GM19351 (cell line): Measurements from ENCODE around the gene GINS2.

ENCODE experiments used
- ATAC-seq: cut with Tn5 transposase; IDR thresholded peaks from one replicate; pipeline ENCODE4 v1.9.1; 2021; ENCODE audit warnings: mild to moderate bottlenecking, moderate library complexity; ENCODE audit not compliant: unreplicated experiment

GINS2 gene

GRCh38 chr16:85641776-85642176 is 47.0 kb downstream of the GINS2 start:
- no peak for ATAC-seq

DNA sequence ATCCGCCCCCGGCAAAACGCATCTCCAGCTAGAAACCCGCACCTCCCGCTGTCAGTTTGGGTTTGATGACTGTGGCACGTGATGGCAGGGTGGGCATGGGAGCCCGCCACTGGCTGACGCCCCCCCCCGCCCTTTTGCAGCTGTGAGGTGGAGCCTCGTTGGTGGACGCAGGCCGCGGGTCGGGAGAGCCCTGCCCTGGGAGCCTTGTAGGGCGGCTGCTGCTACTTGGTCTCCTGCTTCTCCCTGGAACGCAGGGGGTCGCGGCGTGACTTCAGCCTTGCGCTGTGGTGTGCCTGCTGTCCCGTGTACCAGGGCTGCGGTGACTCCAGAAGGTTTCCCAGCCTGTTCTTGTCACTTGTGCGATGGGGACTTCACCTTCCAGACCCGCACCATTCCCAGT is 47.4 kb downstream of the GINS2 start:
- no peak for ATAC-seq

DNA sequence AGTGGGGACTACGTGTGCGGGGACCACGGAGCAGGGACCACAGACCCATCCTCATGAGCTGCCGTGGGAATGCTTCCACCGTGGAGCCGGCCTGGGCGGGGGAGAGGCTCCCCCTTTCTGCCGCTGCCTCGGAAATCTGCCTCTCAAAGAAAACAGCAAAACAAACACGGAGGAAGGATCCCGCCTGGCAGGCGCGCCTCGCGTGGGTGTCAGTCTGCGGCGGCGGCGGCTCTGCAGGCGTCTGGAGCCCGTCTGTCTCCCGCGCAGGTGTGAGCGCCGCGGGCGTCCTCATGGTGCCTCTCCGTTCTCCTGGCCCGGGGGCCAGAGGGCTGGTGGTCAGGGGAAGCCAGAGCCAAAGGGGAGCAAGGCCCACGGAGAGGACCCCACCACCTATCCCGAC is 48.2 kb downstream of the GINS2 start:
- no peak for ATAC-seq

- ATAC-seq = no peak
These were observed 48.5 kb downstream of the GINS2 start for GRCh38 chr16:85640254-85640558.

- ATAC-seq = no peak
These were observed 49.1 kb downstream of the GINS2 start for GRCh38 chr16:85639529-85640253.

GRCh38 chr16:85638695-85639409 is 49.9 kb downstream of the GINS2 start:
- ATAC-seq = no peak

DNA sequence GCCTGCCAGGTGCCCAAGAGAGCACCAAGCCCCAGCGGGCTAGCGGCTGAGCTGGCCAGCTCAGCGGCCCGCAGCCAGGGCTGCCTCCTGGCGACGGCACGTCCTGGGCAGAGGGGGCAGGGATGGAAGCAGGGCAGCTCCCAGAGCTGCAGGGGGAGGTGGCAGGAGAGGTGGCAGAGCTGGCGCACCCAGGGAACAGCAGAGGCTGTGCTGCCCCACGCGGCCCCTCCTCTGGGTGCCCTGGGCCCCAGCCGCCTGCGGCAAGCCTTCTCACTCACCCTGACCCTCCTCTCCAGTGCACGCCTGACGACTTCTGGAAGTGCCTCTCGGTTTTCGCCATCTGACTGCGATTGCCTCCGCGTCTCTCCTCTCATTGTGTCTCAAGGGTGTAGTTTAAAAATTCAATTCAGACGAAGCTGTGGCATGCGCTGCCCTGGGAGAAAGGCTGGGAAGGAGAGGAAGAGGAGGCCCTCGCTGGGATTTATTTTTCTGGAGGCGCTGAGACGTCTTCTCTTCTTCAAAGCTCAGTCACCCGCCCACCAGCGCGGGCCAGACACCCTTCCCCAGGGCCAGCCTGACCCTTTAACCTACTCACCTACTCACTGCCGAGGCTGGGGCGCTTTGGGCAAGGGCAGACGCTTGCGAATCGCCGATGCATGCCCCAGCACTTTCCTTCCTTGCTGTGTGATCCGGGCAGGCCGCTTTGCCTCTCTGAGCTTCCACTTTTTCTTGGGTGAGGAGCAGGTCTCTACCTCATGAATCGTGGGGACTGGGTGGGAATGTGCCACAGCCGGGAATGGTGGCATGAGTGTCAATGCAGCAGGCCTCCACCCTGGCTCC is 50.7 kb downstream of the GINS2 start:
- no peak for ATAC-seq

DNA sequence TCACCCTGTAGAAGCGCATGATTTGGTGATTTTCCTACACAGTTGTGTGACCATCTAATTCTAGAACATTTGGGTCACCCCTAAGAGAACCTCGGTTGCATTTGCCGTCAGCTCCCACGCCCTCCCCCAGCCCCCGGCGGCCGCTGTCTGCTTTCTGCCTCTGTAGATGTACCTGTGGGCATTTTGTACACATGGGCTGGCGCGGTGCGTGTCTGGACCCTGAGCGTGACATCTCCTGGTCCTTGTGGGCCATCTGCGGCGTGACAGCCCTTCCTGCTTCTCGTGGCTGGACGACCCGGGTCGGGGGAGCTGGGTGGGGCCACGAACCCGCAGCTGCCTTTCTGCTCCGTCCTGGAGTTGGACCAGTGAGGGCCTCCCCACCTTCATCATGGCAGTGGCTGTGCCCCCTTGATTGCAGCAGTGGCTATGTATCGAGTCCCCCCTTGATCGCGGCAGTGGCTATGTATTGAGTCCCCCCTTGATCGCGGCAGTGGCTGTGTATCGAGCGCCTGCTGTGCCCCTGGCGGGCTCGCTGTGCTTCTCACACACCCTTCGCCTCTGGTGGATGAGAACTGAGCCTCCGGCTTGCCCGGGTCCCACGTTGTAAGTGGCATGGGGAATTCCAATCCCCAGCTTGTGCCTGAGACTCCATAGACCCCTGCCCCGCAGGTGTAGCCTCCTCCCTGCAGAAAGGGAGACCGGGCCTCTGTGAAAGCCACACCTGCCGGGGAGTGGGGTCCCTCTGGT is 51.5 kb downstream of the GINS2 start:
- no peak for ATAC-seq

DNA sequence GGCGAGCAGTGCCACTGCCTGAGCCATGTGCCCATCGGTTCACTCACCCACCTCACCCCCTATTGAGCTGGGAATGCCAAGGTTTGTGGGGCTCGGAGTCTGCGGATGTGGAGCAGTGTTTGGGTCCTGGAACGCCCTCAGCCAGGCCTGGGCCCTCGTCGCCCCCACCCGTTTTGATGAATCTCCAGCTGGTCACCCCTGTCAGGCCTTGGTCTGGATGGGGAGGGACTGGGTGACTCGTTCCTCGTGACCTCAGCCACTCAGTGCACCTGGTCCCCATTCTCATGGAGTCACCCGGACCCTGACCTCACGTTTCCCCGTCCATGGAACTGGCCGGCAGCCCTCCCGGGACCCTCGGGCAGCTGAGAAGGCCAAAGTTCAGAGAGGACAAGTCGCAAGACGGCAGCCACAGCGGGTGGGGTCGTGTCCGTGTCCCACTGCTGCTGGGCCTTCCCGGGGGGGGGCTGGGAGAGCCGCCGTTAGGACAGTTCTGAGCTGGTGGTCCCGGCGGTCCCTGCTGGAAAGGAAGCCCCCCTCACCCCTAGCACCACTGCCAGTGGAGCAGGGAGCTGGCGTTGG is 52.4 kb downstream of the GINS2 start:
- no peak for ATAC-seq

- ATAC-seq = no peak
These were observed 53.1 kb downstream of the GINS2 start for GRCh38 chr16:85635545-85636140.

- ATAC-seq = no peak
These were observed 53.8 kb downstream of the GINS2 start for GRCh38 chr16:85634747-85635544.

DNA sequence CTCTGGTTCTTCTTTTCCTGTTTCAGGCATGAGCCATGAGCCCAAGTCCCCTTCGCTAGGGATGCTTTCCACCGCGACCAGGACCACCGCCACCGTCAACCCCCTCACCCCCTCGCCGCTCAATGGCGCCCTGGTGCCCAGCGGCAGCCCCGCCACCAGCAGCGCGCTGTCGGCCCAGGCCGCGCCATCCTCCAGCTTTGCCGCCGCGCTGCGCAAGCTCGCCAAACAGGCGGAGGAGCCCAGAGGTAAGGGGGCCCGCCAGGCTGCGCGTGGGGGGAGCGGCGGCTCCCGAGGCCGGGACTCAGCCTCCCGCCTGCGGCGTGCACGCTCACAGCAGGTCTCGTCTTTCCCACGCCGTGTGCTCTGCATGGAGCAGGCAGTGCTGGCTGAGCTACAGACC is 54.9 kb downstream of the GINS2 start:
- no peak for ATAC-seq

GRCh38 chr16:85633438-85633743 is 55.4 kb downstream of the GINS2 start:
- ATAC-seq = no peak

- no peak for ATAC-seq
These were observed 55.9 kb downstream of the GINS2 start for GRCh38 chr16:85632709-85633437.

- ATAC-seq = no peak
These were observed 56.9 kb downstream of the GINS2 start for GRCh38 chr16:85631802-85632393.

GRCh38 chr16:85631230-85631629 is 57.5 kb downstream of the GINS2 start:
- no peak for ATAC-seq

DNA sequence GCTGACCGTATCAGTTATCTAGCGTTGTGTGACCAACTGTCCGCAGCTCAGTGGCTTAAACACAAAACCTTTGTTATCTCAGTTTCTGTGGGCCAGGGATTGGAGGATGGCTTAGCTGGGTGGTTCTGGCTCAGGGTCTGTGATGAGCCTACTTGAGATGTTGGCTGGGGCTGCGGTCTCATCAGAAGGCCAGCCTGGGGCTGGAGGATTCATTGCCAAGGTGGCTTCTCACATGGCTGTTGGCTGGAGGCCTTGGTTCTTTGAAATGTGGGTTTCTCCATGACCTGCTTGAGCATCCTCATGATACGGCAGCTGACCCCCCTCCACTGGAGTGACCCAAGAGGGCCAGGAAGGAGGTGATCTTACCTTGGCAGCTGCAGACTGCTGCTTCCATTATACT is 58.9 kb downstream of the GINS2 start:
- ATAC-seq = no peak

GRCh38 chr16:85629326-85629725 is 59.4 kb downstream of the GINS2 start:
- ATAC-seq = no peak

DNA sequence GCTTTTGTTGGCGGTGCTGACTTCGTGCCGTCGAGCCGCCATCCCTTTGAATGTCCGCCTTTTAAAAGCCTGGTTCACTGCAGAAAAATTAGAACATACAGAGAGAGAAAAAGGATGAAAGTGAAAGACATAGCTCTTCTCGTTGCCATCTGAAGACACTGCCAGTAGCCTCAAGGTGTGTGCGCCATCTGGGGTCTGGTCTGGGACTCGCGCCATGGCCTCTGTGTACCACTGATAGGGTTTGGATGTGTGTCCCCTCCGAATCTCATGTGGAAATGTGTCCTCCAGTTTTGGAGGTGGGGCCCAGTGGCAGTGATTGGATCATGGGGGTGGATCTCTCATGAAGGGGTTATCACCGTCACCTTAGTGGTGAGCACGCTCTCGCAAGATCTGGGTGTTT is 60.1 kb downstream of the GINS2 start:
- no peak for ATAC-seq
